ENCODE data around the gene ANKRD44.

ANKRD44 gene

GRCh38 chr2:197107291-197108269 is 203.0 kb downstream of the ANKRD44 start:
- no peak overlapping the region for H3K4me3 Mint-ChIP-seq
- no peak for ATAC-seq
- H3K36me3 Mint-ChIP-seq (ENCODE audit: low read depth) = peaks cover 41% of the 10 kb centered on the region
- no peaks in the 10 kb centered on the region for H3K27me3 Mint-ChIP-seq
- H3K9me3 Mint-ChIP-seq = no peaks in the 10 kb centered on the region
- no peaks in the 10 kb centered on the region for H3K4me1 Mint-ChIP-seq
- DNase-seq = no peak
- H3K27ac Mint-ChIP-seq = peak overlapping the region; percentile 8

- H3K4me1 Mint-ChIP-seq = peaks cover 4% of the 10 kb centered on the region
- no peaks in the 10 kb centered on the region for H3K9me3 Mint-ChIP-seq
- H3K4me3 Mint-ChIP-seq = no peak overlapping the region
- H3K27ac Mint-ChIP-seq = no peak overlapping the region
- H3K36me3 Mint-ChIP-seq (ENCODE audit: low read depth) = peaks cover 45% of the 10 kb centered on the region
- H3K27me3 Mint-ChIP-seq = no peaks in the 10 kb centered on the region
- DNase-seq (no peak), ATAC-seq (no peak)
Measured at GRCh38 chr2:197103363-197103762, 207.2 kb downstream of the ANKRD44 start.

GRCh38 chr2:197102231-197102630 is 208.3 kb downstream of the ANKRD44 start:
- no peak for DNase-seq
- peak overlapping the region; percentile 40 for H3K27ac Mint-ChIP-seq
- peaks cover 4% of the 10 kb centered on the region for H3K4me1 Mint-ChIP-seq
- H3K9me3 Mint-ChIP-seq = no peaks in the 10 kb centered on the region
- no peak overlapping the region for H3K4me3 Mint-ChIP-seq
- peaks cover 51% of the 10 kb centered on the region for H3K36me3 Mint-ChIP-seq (ENCODE audit: low read depth)
- no peak for ATAC-seq
- H3K27me3 Mint-ChIP-seq = no peaks in the 10 kb centered on the region

- H3K27me3 Mint-ChIP-seq = no peaks in the 10 kb centered on the region
- H3K36me3 Mint-ChIP-seq (ENCODE audit: low read depth) = peaks cover 51% of the 10 kb centered on the region
- ATAC-seq (no peak), DNase-seq (no peak)
- H3K27ac Mint-ChIP-seq = no peak overlapping the region
- no peak overlapping the region for H3K4me3 Mint-ChIP-seq
- H3K9me3 Mint-ChIP-seq = no peaks in the 10 kb centered on the region
- peaks cover 4% of the 10 kb centered on the region for H3K4me1 Mint-ChIP-seq
Measured at GRCh38 chr2:197101519-197101918, 209.1 kb downstream of the ANKRD44 start.

- no peaks in the 10 kb centered on the region for H3K9me3 Mint-ChIP-seq
- peak overlapping the region; percentile 16 for H3K27ac Mint-ChIP-seq
- H3K4me1 Mint-ChIP-seq = peaks cover 4% of the 10 kb centered on the region
- DNase-seq = no peak
- H3K27me3 Mint-ChIP-seq = no peaks in the 10 kb centered on the region
- no peak for ATAC-seq
- H3K4me3 Mint-ChIP-seq = no peak overlapping the region
- H3K36me3 Mint-ChIP-seq (ENCODE audit: low read depth) = peaks cover 47% of the 10 kb centered on the region
Measured at GRCh38 chr2:197097578-197098366, 212.8 kb downstream of the ANKRD44 start.

- peak overlapping the region; percentile 7 for H3K27ac Mint-ChIP-seq
- peaks cover 46% of the 10 kb centered on the region for H3K36me3 Mint-ChIP-seq (ENCODE audit: low read depth)
Measured at GRCh38 chr2:197096649-197097048, 213.9 kb downstream of the ANKRD44 start.

GRCh38 chr2:197092431-197092830 is 218.1 kb downstream of the ANKRD44 start:
- Mint-ChIP-seq H3K9me3 (no peaks in the 10 kb centered on the region), H3K27me3 (no peaks in the 10 kb centered on the region), H3K27ac (peak overlapping the region; percentile 18), H3K4me1 (peaks cover 2% of the 10 kb centered on the region), H3K4me3 (no peak overlapping the region), H3K36me3 (ENCODE audit: low read depth) (peaks cover 47% of the 10 kb centered on the region)
- no peak for ATAC-seq
- no peak for DNase-seq

More at GRCh38 chr2:197096649-197097048, 213.9 kb downstream of the ANKRD44 start:
- no peak overlapping the region for H3K4me3 Mint-ChIP-seq
- DNase-seq (no peak), ATAC-seq (no peak)
- no peaks in the 10 kb centered on the region for H3K4me1 Mint-ChIP-seq
- no peaks in the 10 kb centered on the region for H3K9me3 Mint-ChIP-seq
- no peaks in the 10 kb centered on the region for H3K27me3 Mint-ChIP-seq

GRCh38 chr2:197090742-197091367 is 219.7 kb downstream of the ANKRD44 start:
- DNase-seq (no peak), ATAC-seq (no peak)
- no peaks in the 10 kb centered on the region for H3K27me3 Mint-ChIP-seq
- no peak overlapping the region for H3K4me3 Mint-ChIP-seq
- no peak overlapping the region for H3K27ac Mint-ChIP-seq
- H3K36me3 Mint-ChIP-seq (ENCODE audit: low read depth) = peaks cover 51% of the 10 kb centered on the region
- peaks cover 3% of the 10 kb centered on the region for H3K4me1 Mint-ChIP-seq
- H3K9me3 Mint-ChIP-seq = no peaks in the 10 kb centered on the region

- Mint-ChIP-seq H3K4me3 (no peak overlapping the region), H3K27ac (peak overlapping the region; percentile 13), H3K9me3 (no peaks in the 10 kb centered on the region), H3K36me3 (ENCODE audit: low read depth) (peaks cover 54% of the 10 kb centered on the region), H3K27me3 (no peaks in the 10 kb centered on the region), H3K4me1 (peaks cover 3% of the 10 kb centered on the region)
- DNase-seq (no peak), ATAC-seq (no peak)
Measured at GRCh38 chr2:197089655-197090054, 220.9 kb downstream of the ANKRD44 start.

- H3K27ac Mint-ChIP-seq = no peak overlapping the region
Measured at GRCh38 chr2:197088694-197089093, 221.9 kb downstream of the ANKRD44 start.

GRCh38 chr2:197086500-197086899 is 224.1 kb downstream of the ANKRD44 start:
- Mint-ChIP-seq H3K4me3 (no peak overlapping the region), H3K36me3 (ENCODE audit: low read depth) (peaks cover 66% of the 10 kb centered on the region), H3K4me1 (peaks cover 3% of the 10 kb centered on the region), H3K9me3 (no peaks in the 10 kb centered on the region), H3K27ac (peak overlapping the region; percentile 7), H3K27me3 (no peaks in the 10 kb centered on the region)
- ATAC-seq (no peak), DNase-seq (no peak)

More at GRCh38 chr2:197088694-197089093, 221.9 kb downstream of the ANKRD44 start:
- DNase-seq (no peak), ATAC-seq (no peak)
- H3K9me3 Mint-ChIP-seq = no peaks in the 10 kb centered on the region
- peaks cover 56% of the 10 kb centered on the region for H3K36me3 Mint-ChIP-seq (ENCODE audit: low read depth)
- peaks cover 3% of the 10 kb centered on the region for H3K4me1 Mint-ChIP-seq
- no peaks in the 10 kb centered on the region for H3K27me3 Mint-ChIP-seq
- no peak overlapping the region for H3K4me3 Mint-ChIP-seq

- H3K27me3 Mint-ChIP-seq = no peaks in the 10 kb centered on the region
- no peak for ATAC-seq
- no peak for DNase-seq
- peaks cover 72% of the 10 kb centered on the region for H3K36me3 Mint-ChIP-seq (ENCODE audit: low read depth)
- H3K4me1 Mint-ChIP-seq = peaks cover 3% of the 10 kb centered on the region
- no peak overlapping the region for H3K4me3 Mint-ChIP-seq
- H3K27ac Mint-ChIP-seq = no peak overlapping the region
- H3K9me3 Mint-ChIP-seq = no peaks in the 10 kb centered on the region
Measured at GRCh38 chr2:197085665-197086064, 224.9 kb downstream of the ANKRD44 start.

- no peak for ATAC-seq
- H3K27ac Mint-ChIP-seq = no peak overlapping the region
- H3K9me3 Mint-ChIP-seq = peaks cover 7% of the 10 kb centered on the region
Measured at GRCh38 chr2:197081294-197081693, 229.3 kb downstream of the ANKRD44 start.

GRCh38 chr2:197080578-197081216 is 229.9 kb downstream of the ANKRD44 start:
- Mint-ChIP-seq H3K27ac (no peak overlapping the region), H3K27me3 (no peaks in the 10 kb centered on the region), H3K4me1 (peaks cover 4% of the 10 kb centered on the region), H3K9me3 (peaks cover 7% of the 10 kb centered on the region), H3K4me3 (no peak overlapping the region), H3K36me3 (ENCODE audit: low read depth) (peaks cover 83% of the 10 kb centered on the region)
- no peak for ATAC-seq
- no peak for DNase-seq

More at GRCh38 chr2:197081294-197081693, 229.3 kb downstream of the ANKRD44 start:
- Mint-ChIP-seq H3K36me3 (ENCODE audit: low read depth) (peaks cover 81% of the 10 kb centered on the region), H3K27me3 (no peaks in the 10 kb centered on the region), H3K4me3 (no peak overlapping the region), H3K4me1 (no peaks in the 10 kb centered on the region)
- no peak for DNase-seq

Measured in activated naive CD8-positive, alpha-beta T cell treated with anti-CD3 and anti-CD28 coated beads, Interleukin-2, amount 50 U/mL, for 24 hours (primary cell).